GM19328 (cell line): ENCODE measurements around the gene CACNA1F.

Experiments
- ATAC-seq: cut with Tn5 transposase; IDR thresholded peaks from one replicate; pipeline ENCODE4 v1.9.1; 2021; ENCODE audit warnings: mild to moderate bottlenecking, moderate library complexity; ENCODE audit not compliant: unreplicated experiment

Gene CACNA1F

DNA sequence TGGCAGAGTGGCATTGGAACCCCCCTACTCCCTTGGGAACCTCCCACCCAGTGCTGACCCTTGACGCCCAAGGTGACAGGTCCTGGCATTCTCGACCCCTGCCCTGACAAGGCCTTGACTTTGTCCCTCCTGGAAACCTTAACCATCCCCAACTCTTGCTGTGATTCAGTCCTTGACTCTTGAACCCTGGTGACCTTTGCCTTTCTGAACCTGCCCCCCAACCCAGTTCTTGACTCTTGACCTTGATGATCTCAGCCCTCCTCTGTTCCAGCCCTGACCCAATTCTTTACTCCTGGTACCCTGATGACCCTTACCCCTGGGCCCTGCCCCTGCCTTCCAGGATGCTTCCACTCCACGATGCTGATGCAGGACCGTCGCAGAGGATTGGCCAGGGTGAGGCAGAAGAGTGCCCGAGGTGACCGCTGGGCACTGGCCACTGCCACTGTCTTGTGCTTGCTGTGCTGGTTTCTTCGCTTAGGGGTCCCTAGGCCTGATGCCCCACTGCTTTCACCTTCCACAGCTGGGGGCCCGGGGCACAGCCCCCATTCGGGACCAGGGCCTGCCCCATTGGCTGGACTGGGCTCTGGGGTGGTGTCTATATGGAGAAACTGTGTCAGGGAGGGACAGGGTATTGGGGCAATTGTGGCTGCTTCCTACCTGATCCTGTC lies 1.7 kb downstream of the CACNA1F start:
- no peak for ATAC-seq

DNA sequence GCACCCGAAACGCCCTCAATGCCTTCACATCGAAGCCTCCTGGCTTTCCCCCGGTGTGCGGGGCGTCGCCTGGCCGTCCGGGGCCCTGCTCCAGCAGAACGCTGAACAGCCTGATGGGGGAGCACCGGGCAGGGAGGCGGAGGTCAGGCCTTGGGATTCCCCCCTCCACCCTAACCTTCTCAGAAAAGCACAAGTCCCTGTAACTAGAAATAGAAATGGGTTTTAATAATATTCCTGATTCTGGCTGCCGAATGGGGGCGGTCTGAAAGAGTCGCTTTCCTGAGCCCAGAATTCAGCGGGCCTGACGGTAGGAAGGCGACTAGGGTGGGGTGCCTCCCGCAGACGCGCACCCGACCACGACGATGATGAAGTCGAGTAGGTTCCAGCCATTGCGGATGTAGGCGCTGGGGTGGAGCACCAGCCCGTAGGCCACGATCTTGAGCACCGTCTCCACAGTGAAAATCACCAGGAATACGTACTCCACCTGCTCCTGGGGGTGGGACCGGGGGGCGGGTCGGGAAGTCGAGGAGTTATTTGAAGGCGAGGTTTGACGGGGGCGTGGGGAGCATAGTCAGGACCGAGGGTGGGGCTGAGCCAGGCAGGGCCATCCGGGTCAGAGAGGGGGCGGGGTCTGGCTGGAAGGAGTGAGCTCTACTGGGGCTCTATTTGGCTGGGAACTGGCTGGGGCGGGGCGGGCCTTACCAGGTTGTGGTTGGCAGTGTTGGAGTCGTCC lies 2.5 kb downstream of the CACNA1F start:
- ATAC-seq, result no peak

- no peak for ATAC-seq
Observed at GRCh38 chrX:49228185-49228584, 5.0 kb downstream of the CACNA1F start.

DNA sequence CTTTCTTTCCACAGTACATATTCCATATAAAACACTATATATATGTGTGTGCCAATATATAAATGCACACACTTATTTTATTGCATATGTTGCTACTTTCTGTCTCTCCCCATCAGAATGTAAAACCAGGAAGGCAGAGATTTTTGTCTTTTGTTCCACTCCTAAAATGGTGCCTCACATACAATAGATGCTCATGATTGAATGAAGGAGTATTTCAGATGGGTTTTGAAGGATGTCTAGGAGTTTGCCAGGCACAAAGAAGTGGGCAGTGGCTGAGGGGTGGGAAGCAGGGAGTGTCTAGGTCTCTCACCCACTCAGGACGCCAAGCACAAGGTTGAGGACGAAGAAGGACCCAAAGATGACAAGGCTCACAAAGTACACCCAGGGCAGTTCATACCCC lies 5.4 kb downstream of the CACNA1F start:
- ATAC-seq, result no peak

GRCh38 chrX:49226946-49227345 lies 6.2 kb downstream of the CACNA1F start:
- no peak for ATAC-seq

- ATAC-seq, result no peak
Observed at GRCh38 chrX:49225858-49226257, 7.3 kb downstream of the CACNA1F start.

GRCh38 chrX:49221868-49222267 lies 11.3 kb downstream of the CACNA1F start:
- ATAC-seq, result no peak

- no peak for ATAC-seq
Observed at GRCh38 chrX:49220100-49220499, 13.0 kb downstream of the CACNA1F start.

DNA sequence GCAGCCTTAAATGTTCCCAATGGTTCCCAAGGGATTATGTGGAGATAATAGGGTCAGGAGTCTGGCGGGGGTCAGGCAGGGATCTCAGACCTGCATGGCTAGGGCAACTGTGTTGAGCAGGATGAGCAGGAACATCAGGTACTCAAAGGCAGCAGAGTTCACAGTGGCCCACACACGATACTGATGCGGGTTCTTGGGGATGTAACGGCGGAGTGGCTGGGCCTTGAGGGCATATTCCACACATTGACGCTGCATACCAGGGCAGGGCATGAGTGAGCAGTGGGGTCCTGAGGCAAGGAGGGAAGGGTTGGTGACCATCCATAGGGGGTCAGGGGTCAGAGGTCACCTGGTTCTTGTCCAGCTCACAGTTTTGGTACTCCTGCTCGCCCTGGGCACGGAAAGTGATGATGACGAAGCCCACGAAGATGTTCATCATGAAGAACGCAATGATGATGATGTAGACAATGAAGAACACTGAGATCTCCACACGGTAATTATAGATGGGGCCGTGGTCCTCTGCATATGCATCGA lies 18.1 kb downstream of the CACNA1F start:
- ATAC-seq, result no peak

- no peak for ATAC-seq
Observed at GRCh38 chrX:49214416-49214815, 18.7 kb downstream of the CACNA1F start.

DNA sequence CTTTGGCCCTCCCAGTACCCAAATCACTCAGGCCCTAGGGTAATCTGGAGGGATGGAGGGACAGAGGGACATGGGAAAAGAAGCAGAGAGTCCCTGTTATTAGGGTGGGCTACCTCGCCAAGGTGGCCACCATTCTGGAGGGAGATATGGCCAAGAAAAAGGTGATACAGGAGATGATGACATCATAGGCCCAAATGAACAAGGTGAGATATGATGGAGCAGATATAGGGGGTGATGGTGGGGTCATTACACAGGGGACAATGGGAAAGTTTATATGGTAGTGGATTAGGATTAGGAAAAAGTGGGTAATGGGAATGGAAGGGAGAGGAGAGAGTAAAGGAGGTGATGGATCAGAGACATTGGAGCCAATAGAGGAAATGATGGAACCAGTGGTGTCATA lies 20.3 kb downstream of the CACNA1F start:
- no peak for ATAC-seq

- no peak for ATAC-seq
Observed at GRCh38 chrX:49212209-49212608, 20.9 kb downstream of the CACNA1F start.

GRCh38 chrX:49211074-49211473 lies 22.1 kb downstream of the CACNA1F start:
- no peak for ATAC-seq

DNA sequence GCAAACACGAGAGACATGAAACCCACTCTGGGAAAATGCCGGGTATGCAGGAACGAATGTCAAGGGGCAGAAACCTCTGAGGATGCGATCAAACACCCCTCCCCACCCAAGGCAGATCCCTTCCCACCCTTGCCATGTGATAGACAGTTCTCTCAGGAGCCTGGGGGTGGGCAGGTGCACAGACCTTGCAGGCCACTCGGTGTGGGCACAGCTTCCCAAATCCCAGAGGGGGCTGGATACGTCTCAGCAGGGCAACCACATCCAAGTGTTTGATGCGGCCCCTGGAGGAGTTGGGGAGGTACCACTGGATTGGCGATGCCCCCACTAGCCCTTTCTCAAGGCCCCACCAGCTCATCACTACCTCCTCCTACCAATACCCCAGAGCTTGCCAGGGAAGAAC lies 22.7 kb downstream of the CACNA1F start:
- no peak for ATAC-seq

DNA sequence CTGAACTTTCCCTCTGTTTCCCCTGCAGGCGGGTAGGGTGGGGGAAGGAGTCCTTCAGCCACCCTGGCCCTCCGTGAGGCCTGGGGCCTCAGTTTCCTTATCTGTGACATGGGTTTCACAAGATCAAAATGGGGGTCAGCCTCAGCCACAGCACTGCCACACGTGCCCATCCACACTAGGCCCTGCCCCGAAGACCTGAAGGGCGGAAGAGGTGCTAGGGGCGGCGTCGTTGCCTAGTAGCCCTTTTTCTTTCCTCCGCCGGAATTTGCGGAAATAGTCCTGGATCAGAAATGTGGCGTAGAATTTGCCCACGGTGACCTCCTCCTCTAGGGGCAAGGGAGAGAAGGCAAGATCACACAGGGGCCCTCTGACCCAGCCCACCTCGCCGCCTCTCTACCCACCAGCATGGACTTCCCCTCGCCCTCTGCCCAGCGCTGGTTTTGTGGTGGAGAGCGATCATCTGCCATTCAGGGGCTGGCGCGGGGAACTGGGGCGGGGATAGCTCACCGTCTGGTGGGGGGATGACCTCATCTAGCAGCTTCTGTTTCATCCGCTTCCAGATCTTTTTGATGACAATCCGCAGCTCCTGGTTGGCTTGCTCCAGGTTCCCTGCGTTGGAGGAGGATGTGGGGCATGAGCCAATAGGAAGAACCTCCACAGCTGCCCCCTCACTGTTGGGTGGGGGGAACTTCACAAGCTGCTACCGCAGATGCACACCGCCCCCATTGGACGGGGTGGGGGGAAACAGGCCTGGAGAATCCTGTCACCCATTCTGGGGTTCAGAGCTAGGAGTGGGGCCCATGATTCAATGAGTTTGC lies 23.5 kb downstream of the CACNA1F start:
- ATAC-seq, result no peak

DNA sequence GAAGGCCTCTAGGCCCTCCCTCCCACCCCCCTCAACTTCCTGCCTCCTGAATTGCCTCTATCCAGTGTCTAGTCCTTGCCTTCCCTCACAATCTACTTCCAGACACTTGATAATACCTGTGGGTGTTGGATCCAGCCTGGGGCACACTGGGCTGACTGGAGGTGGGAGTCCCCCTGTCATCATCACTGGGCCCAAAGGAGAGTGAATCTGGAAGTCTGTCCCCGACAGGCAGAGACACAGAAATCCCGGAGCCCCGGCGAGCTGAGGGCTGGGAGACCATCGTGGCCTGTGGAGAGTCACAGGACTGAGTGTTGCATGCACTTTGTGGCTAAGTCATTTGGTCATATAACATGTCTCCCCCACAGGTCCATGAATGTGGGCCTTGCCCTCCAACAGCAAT lies 24.7 kb downstream of the CACNA1F start:
- no peak for ATAC-seq

GRCh38 chrX:49206543-49206942 lies 26.6 kb downstream of the CACNA1F start:
- no peak for ATAC-seq

DNA sequence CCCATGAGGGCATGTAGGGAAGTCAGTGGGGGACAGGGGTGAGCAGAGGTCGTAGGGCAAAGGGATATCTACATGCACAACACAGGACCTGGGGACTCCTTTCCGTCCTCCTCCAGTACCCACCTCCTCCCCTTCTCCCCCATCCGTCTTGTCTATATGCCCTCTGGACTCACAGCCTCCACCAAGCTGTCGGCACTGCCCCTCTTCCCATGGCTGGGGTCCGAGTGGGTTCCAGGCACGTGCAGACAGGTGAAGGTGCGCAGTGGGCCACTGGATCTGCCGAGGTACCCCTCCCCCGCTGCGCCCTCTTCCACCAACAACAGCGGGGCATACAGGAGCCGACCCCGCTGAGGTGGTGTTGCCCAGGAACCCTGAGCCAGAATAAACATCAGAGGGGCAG lies 27.7 kb downstream of the CACNA1F start:
- no peak for ATAC-seq

GRCh38 chrX:49204709-49205108 lies 28.4 kb downstream of the CACNA1F start:
- ATAC-seq, result no peak

GRCh38 chrX:49204017-49204416 lies 29.1 kb downstream of the CACNA1F start:
- no peak for ATAC-seq

GRCh38 chrX:49203536-49203935 lies 29.6 kb downstream of the CACNA1F start:
- ATAC-seq, result no peak

DNA sequence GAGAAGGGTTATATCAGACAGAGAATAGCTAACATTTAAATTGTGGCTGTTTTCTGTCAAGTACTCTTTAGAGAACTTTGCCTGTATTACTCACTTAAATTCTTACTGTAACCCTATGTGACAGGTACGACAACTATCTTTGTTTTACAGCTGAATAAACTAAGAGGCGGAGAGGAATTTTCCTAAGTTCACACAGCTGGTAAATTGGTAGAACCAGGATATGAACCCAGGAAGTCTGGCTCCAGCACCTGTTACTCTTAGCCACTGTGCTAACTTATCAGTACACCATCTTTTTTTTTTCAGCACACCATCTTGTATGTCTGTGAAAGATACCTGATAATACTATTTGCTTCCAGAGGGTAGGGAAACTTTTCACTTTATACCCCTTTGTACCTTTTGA lies 31.1 kb downstream of the CACNA1F start:
- no peak for ATAC-seq
